GM21723 (cell line): ENCODE measurements around the gene SUSD3.

Experiments
- ATAC-seq: cut with Tn5 transposase; IDR thresholded peaks from one replicate; pipeline ENCODE4 v1.9.1; 2021; ENCODE audit warnings: mild to moderate bottlenecking, moderate library complexity; ENCODE audit not compliant: unreplicated experiment

The SUSD3 gene

DNA sequence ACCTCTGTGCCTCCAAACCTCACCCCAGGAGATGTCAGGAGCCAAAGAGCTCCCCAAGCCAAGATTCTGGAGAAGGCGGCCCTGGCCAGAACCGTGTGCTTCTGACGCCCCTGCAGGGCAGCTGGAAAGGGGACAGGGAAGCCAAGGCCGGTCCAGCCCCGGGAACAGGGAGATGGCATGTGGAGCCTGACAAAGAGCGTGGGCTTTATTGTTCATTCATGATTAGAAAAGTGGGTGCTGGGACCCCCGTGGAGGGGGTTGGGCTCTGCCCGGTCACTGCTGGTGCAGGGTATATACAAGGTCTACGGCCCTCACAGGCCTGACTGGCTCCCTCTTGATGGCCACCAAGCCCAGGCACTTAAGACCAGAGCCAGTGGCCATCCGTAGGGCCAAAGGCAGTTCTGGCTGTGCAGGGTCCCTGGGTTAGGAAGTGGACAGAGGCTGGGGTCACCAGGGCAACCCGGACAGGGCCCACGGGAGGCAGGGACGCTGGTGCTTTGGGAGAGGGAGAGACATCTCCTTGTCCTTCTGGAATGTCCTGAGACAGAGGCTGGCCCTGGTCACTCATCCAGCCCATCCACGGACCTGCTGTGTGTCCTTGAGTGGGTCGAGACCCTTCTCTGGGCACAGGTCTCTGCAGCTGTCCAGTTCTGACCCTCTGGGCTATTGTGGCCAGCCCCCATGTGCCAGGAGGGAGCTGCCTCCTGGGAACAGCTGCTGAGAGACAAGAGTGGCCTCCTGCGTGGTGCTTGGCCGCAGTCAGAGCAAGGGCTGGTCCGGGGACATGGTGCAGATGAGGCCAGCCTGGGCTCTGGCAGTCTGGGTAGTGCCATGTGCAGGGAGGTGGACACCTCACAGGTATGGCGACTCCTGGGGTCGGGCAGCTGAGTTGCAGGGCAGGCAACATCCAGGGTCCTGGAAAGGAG, 63.1 kb downstream of the SUSD3 start:
- ATAC-seq: no peak

GRCh38 chr9:93122721-93123221, 64.3 kb downstream of the SUSD3 start:
- no peak for ATAC-seq

GRCh38 chr9:93123561-93124283, 65.2 kb downstream of the SUSD3 start:
- ATAC-seq: no peak

DNA sequence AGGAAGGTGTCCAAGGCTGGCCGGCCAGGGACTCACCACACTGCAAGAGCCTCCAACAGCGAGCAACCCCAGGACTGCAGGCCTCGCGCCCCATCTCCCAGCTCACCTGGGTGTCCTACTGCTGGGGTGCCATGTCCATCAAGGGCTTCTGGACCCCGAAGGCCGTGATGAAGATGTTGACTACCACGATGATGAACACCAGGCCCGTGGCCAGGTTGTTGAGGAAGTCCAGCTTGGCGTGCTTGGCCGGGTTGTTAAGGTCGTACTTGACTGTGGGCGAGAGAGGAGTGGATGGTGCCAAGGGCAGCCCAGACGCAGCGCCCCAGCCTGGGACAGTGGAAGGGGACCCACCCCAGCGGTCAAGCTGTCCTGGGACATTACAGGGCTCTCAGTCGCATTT, 66.3 kb downstream of the SUSD3 start:
- ATAC-seq: no peak

- ATAC-seq: no peak
These were observed 66.9 kb downstream of the SUSD3 start for GRCh38 chr9:93125331-93125894.

DNA sequence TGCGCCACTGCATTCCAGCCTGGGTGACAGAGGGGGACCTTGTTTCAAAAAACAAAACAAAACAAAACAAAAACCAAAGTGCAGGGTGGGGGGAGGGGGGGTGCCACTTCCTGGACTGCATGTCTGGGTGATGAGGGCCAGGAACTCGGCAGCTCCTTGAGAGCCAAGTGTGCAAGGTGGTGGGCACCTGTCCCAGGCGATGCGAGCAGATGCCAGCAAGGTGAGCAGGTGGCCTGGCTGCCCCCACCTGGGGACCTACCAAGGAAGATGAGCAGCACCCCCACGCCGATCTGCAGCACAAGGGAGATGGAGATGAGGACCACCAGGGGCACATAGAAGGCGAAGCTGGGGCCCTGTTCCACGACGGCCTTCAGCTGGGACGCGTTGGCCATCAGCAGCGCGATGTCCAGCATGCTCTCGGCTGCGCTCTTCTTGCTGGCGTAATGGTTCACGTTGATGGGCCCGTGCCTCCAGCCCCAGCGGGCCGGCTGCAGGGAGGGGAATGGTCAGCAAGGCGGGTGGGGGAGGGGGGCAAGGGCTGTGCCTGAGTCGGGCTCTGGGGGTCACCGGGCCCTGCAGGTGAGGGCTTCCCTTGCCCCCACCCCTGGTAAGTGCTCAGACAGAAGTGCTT, 67.8 kb downstream of the SUSD3 start:
- ATAC-seq: no peak

DNA sequence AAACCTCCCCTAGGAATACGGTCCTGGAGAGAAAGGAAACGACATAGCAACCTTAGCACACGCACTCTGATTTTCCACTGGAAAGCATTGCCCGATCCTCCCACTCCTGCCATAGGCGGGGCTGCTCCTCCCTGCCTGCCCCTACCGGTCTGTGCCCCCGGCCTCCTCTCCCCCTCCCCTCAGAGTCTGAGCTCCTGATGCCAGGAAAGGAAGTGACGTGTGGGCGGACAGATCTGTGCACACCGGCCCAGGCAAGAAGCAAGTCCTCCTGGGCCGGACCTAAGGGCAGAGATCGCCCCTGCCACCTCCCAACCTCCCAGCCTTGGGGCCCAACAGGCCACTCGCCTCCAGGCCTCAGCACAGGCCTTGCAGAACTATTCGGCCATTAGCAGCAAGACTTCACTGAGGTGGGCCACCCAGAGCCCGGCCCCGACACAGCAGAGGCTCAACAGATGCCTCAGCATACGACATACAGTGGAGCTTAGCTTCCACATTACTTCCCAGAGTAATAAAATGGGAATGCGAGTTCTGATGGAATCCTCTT, 68.4 kb downstream of the SUSD3 start:
- no peak for ATAC-seq

GRCh38 chr9:93127395-93127911, 69.0 kb downstream of the SUSD3 start:
- ATAC-seq: no peak

- ATAC-seq: no peak
These were observed 69.7 kb downstream of the SUSD3 start for GRCh38 chr9:93128011-93128714.

GRCh38 chr9:93128715-93129224, 70.3 kb downstream of the SUSD3 start:
- no peak for ATAC-seq

DNA sequence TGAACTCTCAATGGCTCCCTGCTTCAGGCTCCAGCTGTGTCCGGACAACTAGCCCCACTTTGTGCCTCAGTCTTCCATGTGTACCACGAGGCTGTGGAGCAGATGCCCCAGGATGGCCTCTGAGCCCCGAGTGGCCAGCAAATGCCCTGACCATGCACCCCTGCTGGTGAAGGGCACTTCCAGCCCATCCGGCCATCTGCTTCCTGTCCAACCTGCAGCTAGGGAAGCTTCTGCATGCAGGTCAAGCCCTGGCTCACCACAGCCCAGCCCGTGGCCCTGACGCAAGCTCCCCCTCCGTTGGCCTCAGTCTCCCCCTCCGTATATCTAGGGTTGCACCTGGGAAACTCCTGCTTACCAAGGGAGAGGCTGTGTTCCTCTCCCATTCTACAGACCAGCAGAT, 70.8 kb downstream of the SUSD3 start:
- ATAC-seq: no peak

- no peak for ATAC-seq
These were observed 71.4 kb downstream of the SUSD3 start for GRCh38 chr9:93129691-93130500.

GRCh38 chr9:93130861-93131481, 72.5 kb downstream of the SUSD3 start:
- ATAC-seq: no peak

DNA sequence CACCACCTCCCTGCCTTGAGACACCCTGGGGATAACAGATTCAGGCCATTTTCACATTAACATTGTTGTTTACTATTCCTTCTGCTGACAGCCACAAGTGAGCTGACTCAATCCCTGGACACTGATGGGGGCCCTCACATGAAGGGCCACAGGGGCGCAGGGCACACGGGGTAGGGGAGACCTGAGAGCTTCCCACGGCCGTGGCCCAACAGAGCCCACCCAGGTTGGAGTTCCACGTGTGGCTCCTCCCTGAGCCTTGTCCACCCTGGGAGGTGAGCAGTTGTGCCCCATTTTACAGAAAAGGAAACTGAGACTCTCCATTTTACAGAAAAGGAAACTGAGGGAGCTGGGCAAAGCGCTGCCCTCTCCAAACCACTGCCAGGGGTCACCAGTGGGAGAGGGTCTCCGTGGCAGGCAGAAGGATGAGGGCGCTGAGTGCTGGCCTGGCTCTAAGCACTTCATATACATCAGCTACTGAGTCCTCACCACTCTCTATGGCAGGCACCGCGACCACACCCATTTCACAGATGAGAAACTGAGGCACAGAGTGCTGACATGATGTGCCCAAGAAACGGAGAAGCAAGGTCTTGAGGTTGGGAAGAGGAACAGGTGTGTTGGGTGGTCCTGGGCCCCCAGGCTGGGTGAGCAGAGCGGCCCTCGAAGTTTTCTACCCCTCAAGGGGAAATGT, 73.2 kb downstream of the SUSD3 start:
- ATAC-seq: no peak

DNA sequence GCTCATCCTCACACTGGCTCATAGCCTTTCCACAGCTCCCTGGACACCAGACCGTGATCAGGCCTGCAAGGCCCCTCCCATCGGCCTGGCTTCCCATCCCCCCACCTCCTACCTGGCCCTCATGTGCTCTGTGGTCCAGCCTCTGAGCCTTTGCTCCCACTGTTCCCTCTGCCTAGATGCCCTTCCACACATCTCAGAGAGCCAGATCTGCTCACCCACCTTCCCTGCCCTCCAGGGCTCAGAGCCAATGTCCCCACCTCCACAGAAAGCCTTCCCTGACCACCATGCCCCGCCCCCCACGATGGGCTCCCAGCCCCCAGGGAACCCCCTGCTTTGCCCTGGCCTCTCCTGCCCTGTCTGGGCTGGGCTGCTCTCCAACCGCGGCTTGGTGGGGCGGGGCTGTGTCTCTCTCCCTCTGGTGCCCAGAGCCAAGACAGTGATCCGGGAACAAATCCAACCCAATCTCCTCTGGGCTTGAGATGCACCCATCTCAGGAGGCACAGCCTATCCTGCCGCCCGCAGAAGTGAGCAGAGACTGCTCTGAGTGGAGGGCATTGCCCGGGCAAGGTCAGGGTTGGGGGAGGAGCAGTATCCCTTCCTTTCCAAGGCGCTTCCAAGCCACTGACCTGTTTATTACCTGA, 73.9 kb downstream of the SUSD3 start:
- ATAC-seq: no peak

DNA sequence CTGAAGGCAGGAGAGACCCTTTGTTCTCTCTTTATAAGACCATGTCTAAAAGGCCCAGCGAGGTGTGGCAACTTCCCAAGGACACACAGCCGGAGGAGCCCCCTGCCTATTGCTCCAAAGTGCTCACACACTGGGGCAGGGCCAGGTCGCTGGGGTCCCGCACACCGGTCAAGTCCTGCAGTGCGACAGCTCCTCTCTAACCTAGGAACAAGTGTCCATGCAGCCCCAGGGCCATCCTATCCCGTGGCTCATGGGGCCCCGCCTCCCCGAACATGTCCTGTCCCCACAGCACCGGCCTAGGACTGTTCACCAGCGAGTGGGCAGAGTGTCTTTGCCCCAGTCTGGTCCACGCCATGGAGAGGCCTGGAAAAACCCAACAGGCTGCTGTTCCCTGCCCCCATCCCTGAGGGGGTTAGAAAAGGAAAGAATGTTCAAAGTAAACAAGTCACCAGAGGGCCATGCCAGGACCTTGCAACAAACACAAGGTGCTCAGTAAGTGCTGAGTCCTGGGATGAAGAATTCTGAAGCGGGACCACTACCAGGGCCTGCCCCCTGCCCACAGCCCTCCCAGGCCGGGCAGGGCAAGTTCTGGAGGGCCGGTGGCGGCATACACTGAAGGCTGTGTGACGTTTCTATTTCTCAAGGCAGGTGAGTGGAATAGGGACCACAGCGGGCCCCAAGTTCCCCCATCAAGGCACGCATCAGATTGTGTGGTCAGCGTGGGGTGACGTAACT, 74.6 kb downstream of the SUSD3 start:
- ATAC-seq: peak; percentile 44

GRCh38 chr9:93133681-93134014, 75.1 kb downstream of the SUSD3 start:
- ATAC-seq: no peak
